Keratinocyte (primary cell): ENCODE measurements around the gene SERINC5. TPM values are rescaled to one million over a fixed set of nuclear protein-coding genes. Genes with fewer than 3 reads are reported as not detected.
"Not testable (repeated sequence)": the region's sequence is repeated elsewhere in the genome, so short reads cannot be mapped to it uniquely, and the experiment has no call there.

Source experiments
- DNase-seq: peaks from one replicate; pipeline ENCODE4 v3.0.0-alpha.2; 2011; ENCODE audit warnings: low read depth, missing footprints, low spot score
- FAIRE-seq: peaks from 2 replicates; lab custom pipeline; 2011; peaks lifted over from hg19 to GRCh38; lab: Jason Lieb, UNC
- H2AFZ ChIP-seq: 2 replicates; pipeline ENCODE4 v1.6.0; 2012; ENCODE audit warnings: low read length, control low read depth, inconsistent platforms; ENCODE audit not compliant: control insufficient read depth
- H3K27ac ChIP-seq: 2 replicates; pipeline ENCODE4 v1.5.1; 2011; ENCODE audit warnings: low read length; ENCODE audit not compliant: control insufficient read depth, insufficient read depth
- H3K27me3 ChIP-seq: 3 replicates; pipeline ENCODE4 v1.6.0; 2011; ENCODE audit warnings: low read length; ENCODE audit not compliant: control insufficient read depth, insufficient read depth; ENCODE audit errors: extremely low read depth
- H3K36me3 ChIP-seq, 2 experiments: 2 replicates in 1 of 2; 3 replicates in 1 of 2; pipeline ENCODE4 v1.5.1; 2011; ENCODE audit warnings: low read length in 2 of 2, mild to moderate bottlenecking in 1 of 2; ENCODE audit not compliant: control insufficient read depth in 2 of 2, insufficient read depth in 2 of 2; ENCODE audit errors: extremely low read depth in 1 of 2
- H3K4me1 ChIP-seq: 3 replicates; pipeline ENCODE4 v1.5.1; 2011; ENCODE audit warnings: low read length; ENCODE audit not compliant: control insufficient read depth, insufficient read depth; ENCODE audit errors: extremely low read depth
- H3K4me2 ChIP-seq: 3 replicates; pipeline ENCODE4 v1.6.0; 2011; ENCODE audit warnings: low read depth, low read length; ENCODE audit not compliant: control insufficient read depth, insufficient read depth; ENCODE audit errors: extremely low read depth
- H3K4me3 ChIP-seq, 3 experiments: fragments of 200-600 bp in 1 of 3; sonication (generic) in 1 of 3; 2 replicates in 2 of 3; 3 replicates in 1 of 3; pipeline ENCODE4 v1.5.1; 2011 to 2016; ENCODE audit warnings: low read length in 3 of 3, mild to moderate bottlenecking in 3 of 3, control low read depth in 2 of 3, inconsistent platforms in 1 of 3, low read depth in 1 of 3, mixed read lengths in 1 of 3, mixed run types in 1 of 3, moderate library complexity in 1 of 3; ENCODE audit not compliant: control insufficient read depth in 2 of 3, insufficient read depth in 2 of 3; ENCODE audit errors: extremely low read depth in 1 of 3
- H3K79me2 ChIP-seq: 2 replicates; pipeline ENCODE4 v1.6.0; 2012; ENCODE audit warnings: low read length; ENCODE audit not compliant: control insufficient read depth, insufficient read depth
- H3K9ac ChIP-seq: 3 replicates; pipeline ENCODE4 v1.6.0; 2011; ENCODE audit warnings: low read length; ENCODE audit not compliant: control insufficient read depth, insufficient read depth; ENCODE audit errors: extremely low read depth
- H3K9me1 ChIP-seq: 3 replicates; pipeline ENCODE4 v1.6.0; 2011; ENCODE audit warnings: low read length; ENCODE audit not compliant: control insufficient read depth, insufficient read depth; ENCODE audit errors: extremely low read depth
- H3K9me3 ChIP-seq: 2 replicates; pipeline ENCODE4 v1.5.1; 2012; ENCODE audit warnings: low read depth, low read length; ENCODE audit not compliant: control insufficient read depth
- H4K20me1 ChIP-seq: 3 replicates; pipeline ENCODE4 v1.6.0; 2011; ENCODE audit warnings: low read length; ENCODE audit not compliant: control insufficient read depth, insufficient read depth; ENCODE audit errors: extremely low read depth
- CTCF ChIP-seq, 3 experiments: IDR thresholded peaks in 1 of 3; conservative IDR thresholded peaks in 1 of 3; optimal IDR thresholded peaks in 1 of 3; 2 replicates in 2 of 3; 3 replicates in 1 of 3; pipeline versions ENCODE3 to v1.5.1; 2011; ENCODE audit warnings: low read length in 3 of 3, mild to moderate bottlenecking in 3 of 3, moderate library complexity in 2 of 3, control low read depth in 1 of 3, inconsistent platforms in 1 of 3; ENCODE audit not compliant: insufficient read depth in 2 of 3; ENCODE audit errors: extremely low read depth in 1 of 3
- EZH2 ChIP-seq: IDR thresholded peaks from one replicate; pipeline ENCODE4 v1.6.1; 2012; ENCODE audit warnings: inconsistent platforms, mild to moderate bottlenecking, low read length, moderate library complexity
- dilution Hi-C: fragments of 300-500 bp; cut with MboI; formaldehyde crosslinking; loops from one replicate; pipeline ENCODE4 v1.7.0; 2020; ENCODE audit warnings: low sequenced_read_pairs; ENCODE audit not compliant: extremely low pct_ligation_motif_present
- polyA plus RNA-seq, 5 experiments: library from polyadenylated mRNA; depleted of rRNA in 3 of 5; stranded (reverse) in 3 of 5; stranded (forward) in 1 of 5; unstranded in 1 of 5; fragments of >200 nt; gene quantifications; 1 replicate in 1 of 5; 2 replicates in 3 of 5; 3 replicates in 1 of 5; pipeline versions ENCODE4 v1.2.1 to v1.2.3, GENCODE V29; 2011 to 2012; ENCODE audit warnings: missing spikeins in 2 of 5, low read depth in 1 of 5, low replicate concordance in 1 of 5

SERINC5 gene
- polyA plus RNA-seq, 1 donor (not counting 4 experiments of a cell fraction or from before 2014, with no cell fraction given): 20.0 TPM

GRCh38 chr5:80139466-80139972 is 116.3 kb downstream of the SERINC5 start:
- TF ChIP-seq CTCF (optimal IDR thresholded peaks at IDR 0.05 in 1 of 3, IDR thresholded peaks at IDR 0.05 in 1 of 3, conservative IDR thresholded peaks at IDR 0.05 in 1 of 3; ENCODE audit: extremely low read depth in 1 of 3, insufficient read depth in 2 of 3, low read length in 3 of 3) (no peak), EZH2 (no peak)
- Histone ChIP-seq H3K27me3 (no peaks in the 10 kb centered on the region), H3K9ac (no peak overlapping the region), H3K27ac (no peak overlapping the region), H2AFZ (no peak overlapping the region), H3K9me1 (no peaks in the 10 kb centered on the region), H3K4me1 (no peaks in the 10 kb centered on the region), H4K20me1 (no peaks in the 10 kb centered on the region), H3K9me3 (no peaks in the 10 kb centered on the region), H3K36me3 (peaks cover 0 to 12% of the 10 kb centered on the region in 2 experiments), H3K4me2 (no peak overlapping the region), H3K79me2 (no peaks in the 10 kb centered on the region), H3K4me3 (no peak overlapping the region)
- FAIRE-seq (no peak), DNase-seq (no peak)
- dilution Hi-C loops: no loop called here

GRCh38 chr5:80138486-80138885 is 117.4 kb downstream of the SERINC5 start:
- Histone ChIP-seq H4K20me1 (no peaks in the 10 kb centered on the region), H3K4me3 (no peak overlapping the region), H3K9me1 (no peaks in the 10 kb centered on the region), H2AFZ (no peak overlapping the region), H3K9ac (no peak overlapping the region), H3K79me2 (no peaks in the 10 kb centered on the region), H3K27me3 (no peaks in the 10 kb centered on the region), H3K4me1 (no peaks in the 10 kb centered on the region), H3K27ac (no peak overlapping the region), H3K9me3 (no peaks in the 10 kb centered on the region), H3K4me2 (no peak overlapping the region), H3K36me3 (peaks cover 0 to 9% of the 10 kb centered on the region in 2 experiments)
- no peak for TF ChIP-seq CTCF (optimal IDR thresholded peaks at IDR 0.05 in 1 of 3, IDR thresholded peaks at IDR 0.05 in 1 of 3, conservative IDR thresholded peaks at IDR 0.05 in 1 of 3; ENCODE audit: extremely low read depth in 1 of 3, insufficient read depth in 2 of 3, low read length in 3 of 3)
- FAIRE-seq (no peak), DNase-seq (no peak)
- dilution Hi-C loops: no loop called here

- H3K27me3 ChIP-seq, H3K9ac ChIP-seq, DNase-seq, H3K4me2 ChIP-seq, H4K20me1 ChIP-seq, H2AFZ ChIP-seq, H3K36me3 ChIP-seq, H3K9me3 ChIP-seq, H3K9me1 ChIP-seq, H3K27ac ChIP-seq, FAIRE-seq, H3K4me3 ChIP-seq, dilution Hi-C loops, H3K79me2 ChIP-seq, H3K4me1 ChIP-seq: not testable (repeated sequence)
Measured at GRCh38 chr5:80136798-80137197, 119.0 kb downstream of the SERINC5 start.
